HT-29 (cell line): Measurements from ENCODE around the gene CCL2. TPM values are rescaled to one million over a fixed set of nuclear protein-coding genes. Genes with fewer than 3 reads are reported as not detected.

ENCODE experiments used
- DNase-seq: peaks from one replicate; pipeline ENCODE4 v3.0.0-alpha.2; 2015; ENCODE audit warnings: low spot score
- total RNA-seq: library from RNA; depleted of rRNA; stranded (reverse); fragments of >200 nt; shearing (Covaris generic); gene quantifications from 2 replicates; pipeline ENCODE4 v1.2.3, GENCODE V29; 2014

CCL2 gene
- total RNA-seq, 1 experiment from 2014 or later: not detected

DNA sequence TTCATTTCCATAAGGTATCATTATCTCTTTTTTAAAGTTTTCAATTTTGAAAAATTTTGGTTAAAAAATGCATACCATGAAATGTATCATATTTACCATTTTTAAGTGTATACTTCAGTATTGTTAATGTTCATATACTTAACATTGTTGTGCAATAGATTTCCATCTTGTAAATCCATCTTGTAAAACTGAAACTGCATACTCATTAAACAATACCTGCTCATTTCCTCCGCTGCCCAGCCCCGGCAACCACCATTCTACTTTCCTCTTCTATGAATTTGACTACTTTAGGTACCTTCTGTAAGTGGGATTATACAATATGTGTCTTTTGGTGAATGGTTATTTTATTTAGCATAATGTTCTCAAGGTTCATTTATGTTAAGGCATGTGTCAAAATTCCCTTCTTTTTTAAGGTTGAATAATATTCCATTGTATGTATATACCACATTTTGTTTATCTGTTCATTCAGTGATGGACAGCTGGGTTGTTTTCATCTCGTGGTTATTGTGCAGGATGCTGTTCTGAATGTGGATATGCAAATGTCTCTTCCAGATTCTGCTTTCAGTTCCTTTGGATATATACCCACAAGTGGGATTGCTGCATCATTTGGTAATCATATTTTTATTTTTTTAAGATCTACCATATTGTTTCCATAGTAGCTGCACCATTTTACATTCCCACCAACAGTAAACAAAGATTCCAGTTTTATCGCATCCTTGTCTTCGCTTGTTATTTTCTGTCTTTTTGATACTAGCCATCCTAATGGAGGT, 6.7 kb downstream of the CCL2 start:
- no peak for DNase-seq

DNA sequence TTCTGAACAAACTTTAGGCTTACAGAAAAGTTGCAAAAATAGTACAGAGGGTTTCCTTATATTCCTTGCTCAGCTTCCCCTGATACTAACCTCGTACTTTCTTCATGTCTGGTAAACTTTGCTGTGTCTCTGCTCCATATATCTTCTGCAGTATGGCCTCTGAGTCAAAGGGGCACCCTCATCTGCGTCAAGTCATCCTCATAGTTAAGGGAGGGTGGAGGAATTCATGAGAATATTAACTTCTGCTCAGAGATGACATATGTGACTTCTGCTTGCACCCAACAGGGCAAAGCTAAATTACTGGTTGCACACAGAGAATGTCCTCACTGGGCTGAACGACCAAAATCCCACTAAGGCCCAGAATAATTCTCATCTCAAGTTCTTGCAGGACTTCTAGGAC, 10.6 kb downstream of the CCL2 start:
- DNase-seq: no peak

DNA sequence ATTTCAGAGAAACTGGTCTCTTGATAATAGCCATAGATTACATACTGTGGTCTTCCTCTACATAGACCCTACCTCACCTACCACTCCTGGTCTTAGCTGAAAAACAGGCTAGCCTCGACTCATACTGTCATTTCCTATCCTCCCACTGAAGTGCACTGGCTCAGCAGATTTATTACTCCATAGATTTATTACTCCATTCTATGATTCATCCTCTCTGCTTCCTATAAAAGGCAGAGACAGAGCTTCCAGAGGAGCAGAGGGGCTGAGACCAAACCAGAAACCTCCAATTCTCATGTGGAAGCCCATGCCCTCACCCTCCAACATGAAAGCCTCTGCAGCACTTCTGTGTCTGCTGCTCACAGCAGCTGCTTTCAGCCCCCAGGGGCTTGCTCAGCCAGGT, 14.9 kb downstream of the CCL2 start, which contains the start of gene CCL7:
Gene CCL7, plus strand, starts transcription at position 253 of the 400 bp plus-strand sequence. Its CDS starts 70 bp downstream, at position 323.
- no peak for DNase-seq

DNA sequence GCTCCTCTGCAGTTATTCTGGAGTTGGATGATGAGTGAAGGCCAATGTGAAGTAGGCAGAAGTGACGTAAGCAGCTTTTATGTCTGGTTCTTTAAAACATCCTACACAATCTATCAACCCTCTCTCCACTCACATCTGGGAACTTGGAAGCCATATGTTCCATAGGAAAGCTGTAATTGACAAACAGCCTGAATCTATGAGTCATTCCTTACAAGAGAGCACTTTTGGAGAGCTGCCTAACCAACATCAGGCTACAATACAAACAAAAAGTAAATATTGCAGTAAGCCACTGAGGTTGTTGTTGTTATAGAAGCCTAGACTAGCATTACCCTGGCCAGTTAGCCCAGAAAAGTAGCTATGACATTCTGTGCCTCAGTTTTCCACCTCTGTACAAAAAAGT, 20.8 kb downstream of the CCL2 start:
- no peak for DNase-seq

DNA sequence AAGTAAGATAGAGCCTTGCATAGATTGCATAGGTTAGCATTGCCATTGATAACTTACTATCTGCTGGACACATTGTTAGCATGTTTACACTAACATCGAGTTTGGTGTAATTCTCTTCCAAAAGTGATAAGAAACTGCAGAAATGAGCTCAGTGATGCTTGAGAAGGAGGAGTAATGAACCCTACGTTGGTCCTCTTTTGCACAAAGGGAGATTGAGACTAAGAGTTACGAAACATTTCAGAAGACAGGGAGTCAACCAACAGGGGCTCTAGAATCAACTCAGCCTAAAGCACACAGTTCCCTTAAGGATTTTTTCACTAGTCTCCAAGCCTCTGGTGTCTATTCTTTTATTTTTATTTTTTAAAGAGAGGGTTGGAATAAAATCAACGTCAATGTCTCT, 21.7 kb downstream of the CCL2 start:
- DNase-seq: no peak

DNA sequence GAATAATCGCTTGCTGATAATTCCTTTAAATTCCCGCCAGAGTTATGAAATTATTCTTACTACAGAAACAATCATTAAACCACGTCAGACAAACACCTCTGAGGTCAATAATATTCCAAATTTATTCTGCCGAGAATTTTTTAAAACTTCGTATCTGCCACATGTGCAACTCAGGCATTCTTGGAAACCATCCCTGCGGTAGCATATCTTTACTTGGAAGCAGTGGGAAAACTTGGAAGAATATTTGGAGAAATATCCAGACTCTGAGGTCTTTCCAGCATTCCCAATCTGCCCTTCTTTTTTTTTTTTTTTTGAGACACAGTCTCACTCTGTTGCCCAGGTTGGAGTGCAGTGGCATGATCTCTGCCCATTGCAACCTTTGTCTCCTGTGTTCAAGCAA, 28.5 kb downstream of the CCL2 start:
- DNase-seq: no peak

DNA sequence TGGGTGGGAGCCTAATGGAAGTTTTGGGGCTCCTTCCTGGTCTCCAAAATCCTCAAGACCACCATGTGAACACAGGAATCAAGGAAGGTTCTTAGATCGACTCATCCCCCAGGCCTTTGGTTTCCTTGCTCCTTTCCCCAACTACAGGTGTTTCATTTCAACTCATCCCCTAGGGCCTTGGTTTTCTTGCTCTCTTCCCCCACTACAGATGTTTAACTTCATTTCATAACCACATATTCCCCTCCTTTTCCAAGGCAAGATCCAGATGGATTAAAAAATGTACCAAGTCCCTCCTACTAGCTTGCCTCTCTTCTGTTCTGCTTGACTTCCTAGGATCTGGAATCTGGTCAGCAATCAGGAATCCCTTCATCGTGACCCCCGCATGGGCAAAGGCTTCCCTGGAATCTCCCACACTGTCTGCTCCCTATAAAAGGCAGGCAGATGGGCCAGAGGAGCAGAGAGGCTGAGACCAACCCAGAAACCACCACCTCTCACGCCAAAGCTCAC, 30.3 kb downstream of the CCL2 start, which contains the start of gene CCL11:
Gene CCL11, plus strand, starts transcription at position 457 of the 507 bp plus-strand sequence. CDS start 67 bp downstream, outside the sequence.
- no peak for DNase-seq

DNA sequence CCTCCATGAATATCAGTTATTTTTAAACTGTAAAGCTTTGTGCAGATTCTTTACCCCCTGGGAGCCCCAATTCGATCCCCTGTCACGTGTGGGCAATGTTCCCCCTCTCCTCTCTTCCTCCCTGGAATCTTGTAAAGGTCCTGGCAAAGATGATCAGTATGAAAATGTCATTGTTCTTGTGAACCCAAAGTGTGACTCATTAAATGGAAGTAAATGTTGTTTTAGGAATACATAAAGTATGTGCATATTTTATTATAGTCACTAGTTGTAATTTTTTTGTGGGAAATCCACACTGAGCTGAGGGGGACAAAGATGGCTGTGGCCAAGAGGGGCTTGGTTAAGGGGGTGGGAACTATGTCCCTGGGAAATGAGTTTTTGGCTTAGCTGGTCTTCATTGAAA, 32.8 kb downstream of the CCL2 start:
- DNase-seq: no peak

DNA sequence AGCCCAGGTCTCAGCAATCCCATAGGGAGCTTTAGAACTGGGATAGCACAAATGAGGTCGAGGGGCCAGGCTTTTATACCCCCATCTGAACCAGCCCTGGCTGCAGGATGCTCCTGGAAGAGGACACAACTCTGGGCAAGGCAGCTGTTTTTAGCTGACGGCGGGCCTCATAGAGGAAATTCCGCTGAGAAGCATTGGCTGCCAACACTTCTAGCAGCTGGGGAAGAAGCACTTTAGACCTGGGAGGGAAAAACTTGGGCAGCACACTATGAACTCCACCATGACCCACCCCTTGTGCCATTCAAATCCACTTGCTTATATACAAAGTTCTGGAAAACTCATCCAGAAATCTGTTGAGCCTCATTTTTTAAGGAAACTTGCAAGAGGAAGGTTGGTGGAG, 35.5 kb downstream of the CCL2 start:
- no peak for DNase-seq

DNA sequence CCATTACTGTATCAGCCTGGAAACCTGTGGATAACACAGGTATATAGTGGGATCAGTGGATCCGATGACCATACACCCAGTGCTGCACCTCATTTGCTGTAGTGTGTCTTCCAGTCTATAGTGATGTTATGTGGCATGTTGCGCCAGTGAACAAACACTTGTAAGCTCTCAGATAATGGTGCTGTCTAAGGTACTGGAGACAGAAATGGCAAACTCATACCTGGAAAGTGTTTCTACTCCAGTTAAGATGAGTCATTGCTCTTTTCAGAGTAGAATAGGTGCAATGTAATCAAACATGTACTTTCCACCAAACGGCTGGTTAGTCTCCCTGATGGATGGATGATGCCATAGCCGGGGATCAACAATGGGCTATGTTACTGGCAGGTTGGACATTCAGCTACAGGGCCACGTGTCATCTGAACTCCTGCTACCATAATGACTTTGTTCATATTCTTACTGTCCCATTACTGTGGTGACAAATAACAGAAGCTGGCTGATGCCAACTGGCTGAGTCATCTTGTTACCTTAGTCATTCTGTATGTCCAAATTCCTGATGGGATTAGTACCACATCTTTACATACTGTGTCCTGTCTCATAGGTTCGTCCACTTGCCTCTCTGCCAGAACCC, 36.8 kb downstream of the CCL2 start:
- DNase-seq: no peak

DNA sequence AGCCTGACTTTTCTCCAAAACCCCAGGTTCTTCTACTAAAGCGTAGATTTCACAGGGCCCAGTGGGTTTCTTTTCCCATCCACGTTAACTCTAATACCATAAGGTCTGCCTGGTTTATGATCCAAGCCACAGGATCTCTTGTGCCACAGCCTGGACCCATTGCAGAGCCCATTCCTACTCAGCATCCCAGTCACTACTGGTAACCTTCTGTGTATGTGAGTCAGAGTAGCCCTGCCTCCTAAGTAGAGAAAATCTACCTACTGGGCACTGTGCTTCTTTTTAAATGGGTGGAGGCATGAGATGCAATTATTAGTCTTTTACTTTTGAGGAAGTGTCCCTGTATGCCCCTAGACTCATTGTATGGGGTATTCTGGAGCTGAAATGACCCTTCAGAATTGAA, 43.9 kb downstream of the CCL2 start:
- DNase-seq: no peak

DNA sequence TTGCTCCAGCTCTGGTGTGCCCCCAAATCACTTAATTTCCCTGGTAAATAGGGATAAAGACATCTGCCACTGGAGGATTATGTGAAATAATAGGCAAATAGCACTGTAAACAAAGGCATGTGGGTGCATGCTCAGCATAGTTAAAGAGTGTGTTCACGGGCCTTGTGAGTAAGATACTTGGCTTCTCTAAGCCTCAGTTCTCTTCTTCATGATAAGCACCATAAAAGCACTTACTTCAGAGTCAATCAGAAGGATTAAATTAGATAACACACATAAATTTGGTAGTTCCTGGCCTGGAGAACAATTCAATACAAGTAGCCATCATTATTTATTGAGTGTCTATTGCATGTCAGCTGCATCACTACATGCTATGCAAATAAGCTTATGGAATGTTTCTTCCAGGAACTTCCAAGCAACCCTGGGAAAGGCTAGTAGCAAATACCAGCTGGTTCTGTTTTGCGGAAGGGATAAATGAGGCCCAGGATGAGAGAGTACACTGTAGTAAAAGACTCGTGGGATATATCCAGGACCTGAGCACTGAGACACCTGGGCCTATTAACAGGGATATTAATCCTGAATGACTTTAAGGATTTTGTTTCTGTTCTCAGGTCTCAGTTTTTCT, 45.0 kb downstream of the CCL2 start:
- no peak for DNase-seq

DNA sequence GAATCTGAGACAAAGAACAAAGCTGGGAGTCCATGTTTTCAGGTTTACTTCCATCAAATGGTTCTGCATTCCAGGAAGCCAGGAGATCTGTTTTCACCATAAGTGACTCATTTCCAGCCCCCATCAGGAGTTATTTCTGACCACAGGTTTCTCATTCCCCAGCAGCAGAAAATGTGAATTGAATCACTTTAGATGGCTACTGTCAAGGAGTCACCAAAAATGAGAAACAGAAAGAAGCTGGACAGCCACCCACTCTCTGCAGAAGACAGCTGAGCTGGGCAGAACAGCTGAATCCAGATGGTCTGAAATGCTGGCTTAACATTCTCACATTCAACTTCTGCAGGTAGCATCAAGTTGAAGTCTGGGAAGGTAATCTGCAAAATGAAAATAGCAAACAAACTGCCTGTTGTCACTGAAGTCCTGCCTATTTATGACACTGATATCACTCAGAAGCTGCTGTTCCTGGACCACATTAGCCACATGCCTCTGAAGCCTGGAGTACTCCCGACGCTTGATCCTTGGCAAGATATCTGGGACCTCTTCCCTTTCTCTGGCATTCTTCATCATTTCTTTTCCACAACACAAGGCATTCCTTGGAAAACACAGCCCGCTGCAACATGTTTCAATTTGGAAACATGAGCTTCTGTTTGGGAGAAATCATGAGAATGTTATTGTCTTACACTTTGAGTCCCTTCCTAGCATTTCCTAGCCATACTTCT, 45.7 kb downstream of the CCL2 start:
- DNase-seq: no peak

DNA sequence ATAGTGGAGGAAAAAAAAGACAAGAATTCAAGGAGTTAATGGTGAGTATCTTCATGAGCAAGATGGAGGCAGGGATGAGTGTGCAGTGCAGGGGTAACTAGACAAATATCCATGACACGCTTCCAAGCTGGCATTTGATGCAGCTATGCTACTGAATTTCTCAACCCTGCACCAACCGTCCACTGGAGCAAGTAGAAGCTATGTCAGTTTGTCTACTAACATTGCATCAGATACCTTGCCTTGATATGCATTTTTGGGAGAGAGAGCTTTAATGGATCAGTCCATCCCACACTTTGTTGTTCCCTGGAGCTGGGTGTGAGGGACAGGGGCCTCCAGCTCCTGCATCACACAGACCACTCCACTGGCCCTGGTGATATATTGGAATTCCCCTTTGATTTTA, 46.9 kb downstream of the CCL2 start:
- no peak for DNase-seq

DNA sequence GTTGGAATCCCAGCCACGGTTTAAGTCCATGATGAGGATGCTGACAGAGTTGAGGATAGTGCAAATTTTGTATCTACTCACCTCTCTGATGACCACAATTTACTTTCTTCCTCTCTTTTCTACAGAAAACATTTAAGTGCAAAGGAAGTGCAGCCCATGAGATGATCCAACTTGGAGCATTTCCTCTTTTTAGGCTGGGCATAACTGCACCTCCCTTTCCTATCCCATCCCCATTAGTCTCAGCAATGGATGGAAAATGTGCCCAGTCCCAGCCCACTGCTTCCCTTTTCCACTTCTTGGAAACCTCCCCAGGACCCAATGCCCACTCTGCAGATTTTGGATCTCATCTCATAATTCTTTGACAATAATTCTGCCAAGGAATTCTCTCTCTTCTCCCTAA, 47.6 kb downstream of the CCL2 start:
- no peak for DNase-seq

DNA sequence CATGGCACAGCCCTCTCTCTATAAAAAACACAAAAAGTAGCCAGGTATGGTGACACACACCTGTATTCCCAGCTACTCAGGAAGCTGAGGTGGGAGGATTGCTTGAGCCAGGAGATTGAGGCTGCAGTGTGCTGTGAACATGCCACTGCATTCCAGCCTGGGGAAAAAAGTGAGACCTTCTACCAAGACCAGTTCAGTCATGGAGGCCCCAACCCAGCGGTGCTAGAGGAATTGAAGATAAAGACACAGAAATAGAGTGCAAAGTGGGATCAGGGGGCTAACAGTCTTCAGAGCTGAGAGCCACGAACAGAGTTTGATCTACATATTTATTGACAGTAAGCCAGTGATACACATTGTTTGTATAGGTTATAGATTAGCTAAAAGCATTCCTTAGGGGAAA, 48.5 kb downstream of the CCL2 start:
- no peak for DNase-seq

DNA sequence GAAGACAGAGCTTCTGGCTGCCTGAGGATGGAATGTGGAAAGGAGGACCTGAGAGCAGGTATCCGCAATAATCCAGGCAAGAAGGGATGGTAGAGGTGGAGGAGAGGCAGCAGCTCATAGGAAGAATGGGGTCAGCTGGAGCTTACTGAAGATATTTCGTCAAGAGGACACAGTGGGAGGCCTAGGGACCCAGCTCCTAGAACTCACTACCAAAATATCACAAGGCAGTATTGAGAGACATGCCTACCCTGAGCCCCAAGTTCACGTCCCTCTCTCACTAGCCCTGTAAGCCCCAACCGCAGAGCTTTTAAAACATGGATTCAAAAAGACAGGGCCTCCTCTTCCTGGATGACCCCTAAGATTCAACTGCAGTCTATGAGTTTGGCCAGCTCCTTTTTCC, 50.0 kb downstream of the CCL2 start:
- DNase-seq: no peak

DNA sequence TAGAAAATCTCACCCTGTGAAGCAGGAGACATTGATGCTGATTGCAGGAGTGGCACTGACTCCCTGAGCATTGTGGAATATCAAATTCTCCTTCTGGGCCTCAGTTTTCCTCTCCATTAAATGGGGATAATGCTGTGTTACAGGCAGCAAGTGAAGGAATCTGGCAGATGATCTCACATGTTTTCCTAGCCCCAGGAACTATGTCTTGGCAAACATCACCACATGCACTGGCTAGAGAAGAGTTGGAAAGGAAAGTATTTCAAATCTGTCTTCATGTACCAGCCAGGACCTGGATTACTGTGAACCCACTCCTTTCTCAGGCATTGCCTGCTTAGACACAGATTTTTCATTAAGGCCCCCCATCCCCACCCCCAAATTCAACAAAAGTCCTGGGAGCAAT, 50.5 kb downstream of the CCL2 start:
- DNase-seq: no peak

DNA sequence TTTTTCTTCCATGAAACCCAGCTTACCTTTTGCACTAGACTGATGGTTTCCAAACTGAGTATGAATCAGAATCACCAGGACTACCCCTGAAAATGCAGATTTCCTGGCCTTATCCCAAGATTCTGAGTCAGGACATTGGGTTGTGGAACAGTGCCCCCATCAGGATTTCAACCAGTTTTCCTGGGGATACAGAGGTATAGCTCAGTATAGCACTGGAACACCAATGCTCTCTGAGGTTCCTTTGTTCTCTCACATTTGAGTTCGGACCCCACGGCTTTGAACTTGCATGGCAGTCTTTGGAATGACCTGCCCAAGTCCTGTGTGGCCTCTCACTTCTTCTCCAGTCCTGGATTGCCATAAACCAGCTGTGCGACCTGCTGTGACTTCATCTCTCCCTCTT, 51.4 kb downstream of the CCL2 start:
- peak; percentile 4 for DNase-seq
